ENCODE measurements around the gene NME5.

The NME5 gene

DNA sequence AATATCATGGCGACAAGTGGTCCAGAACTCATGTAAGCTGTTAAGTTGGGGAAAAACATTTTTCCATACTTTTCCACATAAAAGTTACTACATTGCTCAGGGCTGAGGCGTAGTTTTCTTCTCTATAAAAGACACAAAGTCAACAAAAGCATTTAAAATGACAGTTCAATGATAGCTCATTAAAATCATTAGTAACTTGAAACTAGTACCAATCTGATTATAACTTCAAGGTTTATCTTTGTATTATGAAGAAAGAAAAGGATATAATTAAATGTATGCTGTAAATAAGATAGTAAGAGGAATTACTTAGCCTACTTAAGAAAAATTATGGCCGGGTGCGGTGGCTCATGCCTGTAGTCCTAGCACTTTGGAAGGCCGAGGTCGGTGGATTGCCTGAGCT lies 9.9 kb downstream of the NME5 start:
- no peak for DNase-seq

DNA sequence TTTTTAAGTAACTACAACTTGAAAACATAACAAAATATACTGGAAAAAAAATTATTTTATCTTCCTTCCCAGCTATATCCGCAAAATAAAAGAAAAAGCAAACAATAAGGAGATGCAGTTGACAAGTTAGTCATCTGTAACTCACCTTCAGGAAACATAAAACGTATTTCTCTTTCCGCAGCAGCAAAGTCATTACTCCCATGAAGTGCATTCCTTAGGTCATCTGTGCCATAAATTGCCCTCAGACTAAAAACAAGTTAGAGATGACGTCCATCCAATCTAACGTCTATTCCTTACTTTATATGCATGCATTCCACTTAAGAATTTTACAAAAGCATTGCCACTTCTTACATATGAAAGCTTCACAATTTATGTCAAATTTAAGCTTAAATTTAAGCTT lies 10.9 kb downstream of the NME5 start:
- DNase-seq, result no peak

DNA sequence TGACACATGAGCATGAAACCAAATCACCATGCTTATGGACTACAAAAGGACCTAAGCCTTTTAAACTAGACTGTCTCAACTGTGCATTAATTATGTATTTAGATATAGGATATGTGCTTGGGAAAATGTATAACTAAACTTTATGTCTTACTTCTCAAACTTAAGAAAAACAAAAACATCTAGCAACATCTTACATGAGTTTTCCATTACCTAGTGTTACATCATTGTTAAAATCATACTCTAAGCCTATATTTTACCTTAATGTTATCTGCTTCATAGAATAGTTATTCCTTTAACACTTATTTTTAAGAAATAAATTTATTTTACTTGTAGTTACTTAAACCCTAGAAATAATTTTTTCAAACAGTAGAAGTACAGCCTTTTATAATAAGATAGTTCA lies 24.0 kb downstream of the NME5 start:
- no peak for DNase-seq

DNA sequence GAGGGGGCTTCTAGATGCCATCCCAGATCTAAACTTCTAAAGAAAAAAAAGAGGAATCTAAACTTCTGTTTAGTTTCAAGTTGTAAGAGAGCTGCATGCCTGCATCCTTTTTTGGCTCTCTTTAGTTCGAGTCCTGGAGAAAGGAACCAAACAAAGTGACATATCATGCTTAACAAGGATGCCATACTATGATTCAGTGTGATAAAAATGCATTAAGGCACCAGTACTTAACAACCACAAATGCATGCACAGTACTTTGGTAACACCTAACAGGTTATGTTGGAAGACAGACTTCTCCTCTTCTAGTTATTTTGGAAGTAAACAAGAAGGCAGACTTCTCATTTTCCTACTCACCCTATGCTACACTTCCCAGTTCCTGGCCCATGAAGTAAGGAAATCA lies 27.3 kb downstream of the NME5 start:
- no peak for DNase-seq

DNA sequence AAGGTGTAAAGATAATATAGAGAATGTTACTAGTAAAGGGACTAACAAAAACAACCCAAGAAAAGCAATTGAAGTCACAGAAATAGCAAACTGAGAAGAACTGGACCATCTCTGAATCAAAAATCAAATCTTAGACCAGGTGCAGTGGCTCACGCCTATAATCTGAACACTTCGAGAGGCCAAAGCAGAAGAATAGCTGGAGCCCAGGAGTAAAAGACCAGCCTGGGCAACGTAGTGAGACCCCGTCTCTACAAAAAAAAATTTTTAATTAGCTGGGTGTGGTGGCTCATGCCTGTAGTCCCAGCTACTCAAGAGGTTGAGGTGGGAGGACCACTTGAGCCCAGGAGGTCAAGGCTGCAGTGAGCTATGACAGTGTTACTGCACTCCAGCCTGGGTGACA lies 28.0 kb downstream of the NME5 start:
- DNase-seq, result no peak

DNA sequence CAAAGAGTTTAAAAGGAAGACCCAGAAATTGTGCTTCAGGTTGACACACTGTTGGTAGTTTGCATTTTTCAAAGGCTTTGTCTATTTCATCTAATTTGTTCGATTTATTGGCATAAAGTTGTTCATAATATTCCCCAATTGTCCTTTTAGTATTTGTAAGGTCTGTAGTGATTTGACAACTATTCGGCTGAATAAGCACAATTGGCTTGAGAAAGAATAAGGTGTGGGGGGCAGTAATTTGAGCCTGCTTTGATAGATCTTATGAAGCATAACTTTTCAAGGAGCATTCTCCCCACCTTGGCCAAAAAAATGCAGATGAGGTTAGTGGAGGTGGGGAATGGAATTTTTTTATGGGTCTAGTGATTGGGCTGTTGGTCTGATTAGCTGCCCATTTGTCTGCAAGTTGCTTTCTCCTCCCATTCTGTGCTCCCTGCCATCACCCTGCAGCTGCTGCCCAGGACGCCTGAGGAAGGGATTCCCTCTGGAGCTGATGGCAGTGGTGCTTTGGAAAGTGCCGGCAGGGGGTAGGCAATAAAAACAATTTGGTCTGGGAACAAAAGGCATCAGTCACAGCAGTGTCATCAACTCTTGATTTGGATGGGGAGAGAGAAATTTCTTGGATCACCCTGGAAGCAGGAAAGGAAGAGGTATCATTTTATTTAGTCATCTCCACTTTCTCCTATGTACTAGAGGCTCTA lies 28.8 kb downstream of the NME5 start:
- DNase-seq, result no peak

DNA sequence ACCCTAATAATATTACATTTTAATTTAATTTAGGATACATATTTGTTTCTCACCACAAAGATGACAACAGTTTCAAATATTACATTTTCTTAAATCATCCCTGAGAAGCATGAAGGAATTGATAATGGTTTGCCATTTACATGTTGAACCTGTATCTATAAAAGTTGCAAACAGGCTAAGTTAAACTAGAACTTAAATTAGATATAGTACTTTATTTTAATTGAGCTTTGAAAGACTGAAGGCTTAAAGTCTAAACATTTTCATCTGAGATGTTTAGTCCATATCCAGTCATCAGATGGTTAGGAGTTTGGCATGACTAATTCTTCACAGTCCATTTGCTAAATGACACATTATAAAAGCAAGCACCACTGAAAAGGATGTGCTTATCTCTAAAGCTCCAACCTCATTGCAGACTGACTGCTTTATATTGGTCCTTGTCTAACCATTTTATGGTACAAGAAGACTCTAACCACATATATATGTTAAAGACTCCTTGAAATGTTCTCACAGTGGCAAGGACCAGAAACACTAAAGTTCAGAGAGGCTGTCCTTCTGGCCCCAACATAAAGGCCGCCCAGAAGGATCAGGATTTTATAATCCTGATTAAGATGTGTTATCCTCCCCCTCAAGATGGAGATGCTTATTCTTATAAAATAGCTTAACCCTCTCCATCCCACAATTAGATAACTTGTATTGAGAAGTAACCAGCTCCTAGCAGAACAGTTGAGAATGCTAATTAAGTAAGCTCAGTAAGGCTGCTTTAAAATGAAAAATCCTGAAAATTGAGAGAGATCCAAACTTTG lies 29.6 kb downstream of the NME5 start:
- no peak for DNase-seq

DNA sequence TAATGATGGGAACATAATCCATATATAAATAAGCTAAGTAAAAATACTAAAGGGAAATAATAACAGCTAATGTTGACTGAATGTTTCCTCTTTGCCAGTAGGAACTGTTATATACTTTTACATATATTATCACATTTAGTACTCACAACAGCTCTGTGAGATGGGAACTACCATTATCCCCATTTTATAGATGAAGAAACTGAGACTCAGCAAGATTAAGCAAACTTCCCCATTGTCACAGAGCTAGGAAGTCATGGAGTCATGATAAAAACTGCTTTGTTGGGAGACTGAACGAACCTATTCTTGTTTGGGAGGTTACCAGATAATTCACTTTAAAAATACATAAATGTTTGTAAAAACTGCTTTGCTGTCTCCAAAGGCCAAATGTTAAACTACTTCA lies 32.0 kb downstream of the NME5 start:
- no peak for DNase-seq

DNA sequence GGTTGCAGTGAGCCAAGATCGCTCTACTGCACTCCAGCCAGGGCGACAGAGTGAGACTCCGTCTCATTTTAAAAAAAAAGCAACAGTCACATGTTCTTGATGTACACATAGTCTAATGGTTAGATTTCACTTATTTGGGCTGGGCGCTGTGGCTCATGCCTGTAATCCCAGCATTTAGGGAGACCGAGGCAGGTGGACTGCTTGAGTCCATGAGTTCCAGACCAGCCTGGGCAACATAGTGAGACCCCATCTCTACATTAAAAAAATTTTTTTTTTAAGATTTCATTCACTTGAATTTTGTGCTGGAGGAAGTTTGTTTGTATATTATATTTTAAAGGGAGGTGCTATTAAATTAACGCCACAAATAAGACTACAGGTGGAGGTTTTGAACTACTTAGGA lies 33.5 kb downstream of the NME5 start:
- no peak for DNase-seq

DNA sequence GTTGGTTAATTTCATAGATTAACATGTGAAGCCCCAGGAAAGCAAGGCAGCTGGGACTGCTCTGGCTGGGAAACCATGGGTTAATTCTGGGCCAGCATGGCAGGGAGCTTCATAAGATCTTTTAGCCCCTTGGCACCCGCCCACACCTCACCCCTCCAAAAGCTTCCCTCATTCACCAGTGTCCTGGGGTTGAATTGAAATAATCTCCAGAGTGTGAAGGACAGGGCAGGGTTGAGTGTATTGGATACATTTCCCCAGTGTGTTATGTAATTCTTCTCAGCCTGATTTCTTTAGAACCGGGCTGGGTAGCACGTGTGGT lies 36.0 kb downstream of the NME5 start:
- DNase-seq, result no peak

DNA sequence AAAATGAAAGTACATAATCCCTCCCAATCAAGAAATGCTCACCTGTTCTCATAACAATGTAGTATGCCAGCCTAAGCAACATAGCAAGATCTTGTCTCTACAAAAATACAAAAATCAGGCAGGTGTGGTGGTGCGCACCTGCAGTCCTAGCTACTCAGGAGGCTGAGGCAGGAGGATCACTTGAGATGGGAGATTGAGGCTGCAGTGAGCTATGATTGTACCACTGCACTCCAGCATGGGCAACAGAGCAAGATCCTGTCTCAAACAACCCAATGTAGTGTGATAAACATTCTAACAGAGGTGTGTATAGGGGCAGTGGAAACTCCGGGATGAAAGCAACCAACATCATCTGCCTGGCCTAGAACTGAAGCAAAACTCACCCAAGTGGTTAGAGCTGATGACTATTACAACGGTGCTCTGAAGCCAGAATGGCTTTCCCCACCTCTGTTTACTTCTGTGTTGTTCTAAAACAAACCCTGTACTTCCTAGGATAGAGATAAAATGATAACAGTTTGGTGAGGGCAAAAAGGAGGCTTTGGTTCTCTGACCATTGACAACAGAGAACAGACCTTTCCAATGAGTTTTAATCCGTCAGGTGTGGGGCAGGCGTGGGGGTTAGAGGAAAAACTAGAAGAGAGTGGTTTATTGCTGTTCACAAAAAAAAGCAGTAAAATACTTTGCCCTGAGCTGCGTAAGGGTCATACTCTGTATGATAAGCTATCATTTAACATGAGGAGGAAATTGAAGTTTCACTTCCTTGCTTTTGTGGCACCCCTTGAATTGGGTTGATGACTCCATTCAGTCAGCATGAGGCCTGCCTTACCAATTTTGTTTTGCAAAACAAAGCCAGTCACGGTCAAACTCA lies 36.5 kb downstream of the NME5 start:
- no peak for DNase-seq

DNA sequence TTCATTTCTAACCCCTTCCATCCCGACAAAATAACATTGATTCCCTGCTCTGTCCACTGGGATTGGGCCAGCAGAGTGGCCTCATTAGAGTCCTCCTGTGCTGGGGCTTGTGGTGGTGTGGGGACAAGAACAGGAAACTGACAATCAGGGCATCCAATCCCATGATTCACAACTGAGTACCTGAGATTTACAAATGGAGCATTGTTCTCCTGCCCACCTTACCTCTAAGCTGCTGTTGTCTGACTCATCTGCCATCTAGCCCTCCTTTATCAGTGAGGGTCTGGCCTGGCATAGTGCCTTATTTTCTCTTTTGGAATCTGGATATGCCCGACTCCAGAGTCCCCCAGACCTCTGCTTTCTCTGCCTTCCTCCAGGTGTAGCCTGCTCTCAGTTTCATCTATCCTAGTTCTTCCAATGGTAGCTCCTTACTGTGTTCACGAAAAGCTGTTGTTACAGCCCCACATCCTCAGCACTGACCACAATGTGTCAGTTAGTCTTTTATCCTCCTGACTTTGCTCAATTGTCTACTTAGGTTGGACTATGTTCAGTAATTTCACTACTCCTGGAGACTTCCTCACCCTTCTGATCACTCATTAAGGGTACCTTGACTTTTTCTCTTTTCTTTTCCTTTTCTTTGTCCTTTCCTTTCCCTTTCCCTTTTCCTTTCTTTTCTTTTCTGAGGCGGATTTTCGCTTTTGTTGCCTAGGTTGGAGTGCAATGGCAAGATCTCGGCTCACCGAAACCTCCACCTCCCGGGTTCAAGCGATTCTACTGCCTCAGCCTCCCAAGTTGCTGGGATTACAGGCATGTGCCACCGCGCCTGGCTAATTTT lies 42.0 kb downstream of the NME5 start:
- DNase-seq, result no peak

DNA sequence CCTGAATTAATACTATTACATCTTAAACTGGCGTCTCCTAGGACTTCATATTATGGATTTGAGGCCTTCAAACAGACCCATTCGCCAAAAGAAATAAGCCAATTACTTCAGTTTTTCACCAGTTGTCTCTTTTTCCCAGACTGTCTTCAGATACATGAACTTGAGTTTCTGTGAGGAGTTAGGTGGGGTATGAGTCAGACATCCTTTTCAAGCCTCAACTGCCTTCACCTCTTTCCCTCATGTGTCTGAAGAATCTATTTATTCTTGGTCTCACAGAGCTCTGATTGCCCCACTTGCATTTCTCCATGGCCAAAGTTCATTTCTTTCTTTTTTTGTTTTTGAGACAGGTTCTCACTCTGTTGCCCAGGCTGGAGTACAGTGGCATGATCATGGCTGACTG lies 42.9 kb downstream of the NME5 start:
- DNase-seq, result no peak

DNA sequence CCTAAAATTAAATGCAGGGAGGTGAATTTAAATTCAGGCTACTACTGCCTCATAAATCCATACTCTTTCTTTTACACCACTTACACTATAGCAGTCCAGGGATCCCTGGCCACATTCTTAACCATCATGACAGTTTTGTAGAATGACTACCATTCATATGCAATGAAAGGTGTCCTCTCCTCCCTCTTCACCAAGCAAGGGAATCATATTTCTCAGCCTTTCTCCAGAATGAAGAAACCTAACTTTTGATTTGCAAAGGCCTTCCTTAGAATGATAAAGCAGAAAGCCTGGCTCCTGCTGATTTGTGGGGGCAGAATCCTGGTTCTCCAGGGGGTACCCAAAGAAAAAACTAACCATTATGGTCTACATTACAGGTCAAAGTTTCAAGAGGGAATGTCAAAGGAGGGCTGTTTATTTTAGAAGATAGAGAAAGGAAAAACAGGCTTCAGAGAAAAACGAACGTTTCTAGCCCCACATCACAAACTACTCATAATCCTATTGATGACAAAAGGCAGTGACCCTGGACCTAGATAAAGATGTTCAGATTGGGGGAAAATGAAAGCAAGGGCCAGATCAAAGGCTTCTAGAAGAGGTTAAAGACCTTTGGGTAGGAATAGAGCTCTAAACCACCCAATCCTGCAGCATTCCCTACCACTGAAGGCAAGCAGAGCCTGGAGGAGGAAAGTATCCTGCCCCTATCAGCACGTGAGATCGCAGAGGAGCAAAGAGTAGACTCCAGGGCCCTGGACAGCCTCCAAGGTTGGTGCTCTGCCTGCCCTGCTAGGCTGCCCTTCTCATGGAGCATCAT lies 43.9 kb downstream of the NME5 start:
- DNase-seq, result no peak

DNA sequence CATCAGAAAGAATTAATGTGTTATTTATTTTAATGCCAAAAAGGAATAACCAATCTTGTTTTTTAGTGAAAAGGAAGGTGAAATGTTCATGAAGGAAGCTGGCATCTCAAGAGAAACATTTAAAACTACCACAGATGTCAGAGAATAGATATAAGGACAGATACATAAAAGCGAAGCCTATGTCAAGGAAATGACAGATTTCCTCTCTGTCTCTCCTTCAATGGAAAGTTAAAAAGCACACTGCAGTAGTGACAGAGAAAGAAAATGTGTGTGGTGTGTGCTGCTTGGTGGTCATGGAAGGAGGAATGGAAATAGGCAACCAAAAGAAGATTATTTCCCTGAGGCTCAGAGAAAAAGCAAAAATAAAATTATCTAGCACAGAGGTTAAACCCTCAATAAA lies 46.2 kb downstream of the NME5 start:
- DNase-seq, result no peak

DNA sequence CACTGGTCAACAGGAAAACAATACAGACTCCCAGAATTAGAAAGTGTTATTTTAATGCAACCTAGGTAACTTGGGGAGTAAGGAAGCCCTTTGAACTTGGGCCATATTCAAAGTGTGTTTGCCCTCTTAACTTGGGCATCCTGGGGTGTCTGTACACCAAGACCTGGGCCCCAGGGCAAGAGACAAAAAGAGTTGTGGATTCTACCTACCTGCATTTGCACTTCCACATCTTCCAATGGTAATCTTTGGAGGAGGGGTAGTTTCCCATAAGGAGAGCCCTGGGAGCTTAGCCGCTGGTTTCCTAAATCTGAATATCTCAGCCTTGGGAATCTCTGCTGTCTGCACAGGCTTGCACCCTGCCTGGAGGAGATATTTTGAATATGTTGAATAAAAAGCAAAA lies 46.9 kb downstream of the NME5 start:
- DNase-seq, result no peak

DNA sequence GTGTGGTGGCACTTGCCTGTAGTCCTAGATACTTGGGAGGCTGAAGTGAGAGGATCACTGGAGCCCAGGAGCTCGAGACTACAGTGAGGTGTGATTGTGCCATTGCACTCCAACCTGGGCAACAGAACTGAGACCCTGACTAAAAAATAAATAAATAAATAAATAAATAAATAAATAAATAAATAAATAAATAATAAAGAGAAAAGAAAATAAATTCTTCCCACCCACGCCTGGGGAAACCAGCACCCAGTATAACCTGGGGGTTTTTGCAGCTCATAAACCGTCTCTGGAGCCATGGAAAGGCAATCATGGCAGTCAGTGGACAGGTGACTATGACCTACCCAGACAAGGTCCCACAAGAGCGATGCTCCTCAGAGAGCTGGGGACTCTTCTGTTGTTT lies 47.5 kb downstream of the NME5 start:
- DNase-seq, result no peak

DNA sequence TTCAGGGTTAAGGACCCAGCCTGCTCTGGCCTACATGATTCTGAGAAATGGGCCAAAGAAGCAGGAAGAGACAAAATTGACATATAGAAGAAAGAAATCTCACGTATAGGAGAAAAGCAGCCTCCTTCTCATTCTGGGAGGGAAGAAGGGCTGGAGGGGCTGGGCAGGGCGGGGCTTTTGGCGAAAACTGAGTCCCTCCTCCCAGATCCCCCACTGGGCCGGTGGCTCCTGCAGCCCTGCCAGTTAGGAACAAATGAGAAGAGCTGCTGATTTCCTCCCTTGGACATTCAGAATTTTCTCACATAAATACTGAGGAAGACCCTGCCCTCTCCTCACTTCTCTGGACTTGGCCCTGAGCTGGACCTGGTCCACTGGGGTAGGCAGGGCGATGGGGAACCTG lies 55.5 kb downstream of the NME5 start, which contains the start of gene WNT8A:
WNT8A (plus strand) TSS at position 332 of the 400 bp plus-strand sequence. CDS start 95 bp downstream, outside the sequence.
- no peak for DNase-seq

DNA sequence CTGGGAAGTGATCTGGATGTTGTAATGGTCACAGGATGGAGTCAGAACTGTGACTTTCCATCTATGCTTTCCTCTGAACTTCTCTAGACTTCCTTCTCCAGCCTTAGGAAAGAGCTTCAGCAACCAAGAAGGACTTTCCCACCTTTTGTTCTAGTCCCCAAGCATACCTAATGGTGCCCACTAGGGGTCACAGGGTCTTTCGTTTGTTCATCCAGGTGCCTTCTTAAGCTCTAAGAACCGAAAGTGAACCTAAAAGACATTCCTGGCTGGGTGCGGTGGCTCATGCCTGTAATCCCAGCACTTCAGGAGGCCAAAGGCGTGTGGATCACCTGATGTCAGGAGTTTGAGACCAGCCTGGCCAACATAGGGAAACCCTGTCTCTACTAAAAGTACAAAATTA lies 57.2 kb downstream of the NME5 start:
- peak; percentile 14 for DNase-seq

DNA sequence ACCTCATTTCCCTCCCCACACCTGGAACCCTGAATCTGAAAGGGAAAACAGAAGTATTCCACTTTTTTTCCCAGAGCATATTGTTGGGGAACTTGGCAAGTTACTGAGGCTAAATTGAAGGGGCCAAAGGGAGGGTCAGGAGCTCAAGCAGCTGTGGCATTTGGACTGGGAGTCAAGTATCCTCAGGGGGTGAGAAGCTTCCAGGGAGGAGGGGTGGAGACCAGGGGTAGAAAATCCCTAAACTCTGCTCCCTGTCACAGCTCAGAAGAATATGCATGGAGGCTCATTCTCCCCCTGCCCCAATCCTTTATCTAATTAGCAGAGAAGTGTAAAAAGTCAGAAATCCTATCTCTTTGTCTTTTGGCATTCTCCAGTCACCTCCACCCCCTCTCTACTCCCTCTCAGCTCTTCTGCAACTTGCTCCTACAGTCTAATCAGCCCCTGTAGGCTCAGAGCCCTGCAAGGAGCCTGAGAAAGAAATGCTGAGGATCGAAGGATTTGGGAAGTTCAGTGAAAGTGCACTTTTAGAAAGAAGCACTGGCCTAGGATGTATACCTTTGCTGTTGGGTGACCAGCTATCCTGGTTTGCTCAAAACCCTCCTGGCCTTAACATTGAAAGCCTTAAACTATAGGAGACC lies 61.1 kb downstream of the NME5 start:
- DNase-seq, result no peak

DNA sequence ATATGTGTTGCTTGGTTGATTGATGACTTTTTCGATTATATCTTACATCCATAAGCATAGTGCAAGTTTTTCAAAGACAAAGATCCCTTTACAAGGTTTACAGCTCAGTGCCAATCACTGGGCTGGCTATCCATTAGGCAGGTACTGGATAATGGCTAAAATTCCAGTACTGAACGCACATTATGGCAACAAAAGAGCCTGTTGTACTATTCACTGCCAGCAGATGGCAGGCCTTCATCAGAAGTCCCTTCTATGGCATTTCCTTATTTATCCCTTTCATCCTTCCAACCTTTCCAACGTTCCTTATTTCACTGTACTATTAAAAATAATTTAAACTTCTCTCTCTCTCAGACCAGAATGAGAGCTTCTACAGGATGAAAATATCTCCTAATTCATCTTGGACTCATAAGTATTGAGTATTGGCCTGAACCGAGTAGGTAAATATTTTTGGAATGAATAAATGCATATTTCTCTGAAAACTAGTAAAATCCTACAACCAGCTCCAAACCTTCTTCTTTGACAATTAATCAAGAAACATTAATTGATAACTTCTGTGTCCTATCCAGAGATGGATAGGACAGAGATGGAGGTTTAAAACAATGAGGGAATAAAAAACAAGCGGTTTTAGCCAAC lies 62.0 kb downstream of the NME5 start:
- peak; percentile 85 for DNase-seq
